ENCODE data around the gene RNF38.
"Not testable (repeated sequence)": the region's sequence is repeated elsewhere in the genome, so short reads cannot be mapped to it uniquely, and the experiment has no call there.

Gene RNF38
- total RNA-seq, result 52.3 to 88.2 (median 77.6) reads per million in 4 experiments

DNA sequence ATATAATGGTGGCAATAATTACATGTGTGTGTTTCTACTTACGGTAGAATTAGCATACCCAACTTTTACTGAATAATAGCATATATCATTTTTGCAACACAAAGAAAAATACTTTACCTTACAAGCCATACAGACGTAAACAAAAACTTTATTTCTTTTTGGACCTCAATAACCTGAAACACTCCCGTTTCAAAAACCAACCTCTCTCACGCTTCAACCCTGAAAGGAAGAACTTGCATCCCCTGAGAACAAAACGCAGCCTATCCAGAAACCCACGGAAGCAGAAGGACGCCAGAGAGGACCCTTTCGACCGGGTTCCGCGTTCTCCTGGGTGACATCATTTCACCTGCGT lies at the start of gene RNF38:
RNF38 (minus strand) TSS at position 290 of the 352 bp plus-strand sequence; CDS start at position 129, 161 bp downstream.
- peak; percentile 53 for DNase-seq

DNA sequence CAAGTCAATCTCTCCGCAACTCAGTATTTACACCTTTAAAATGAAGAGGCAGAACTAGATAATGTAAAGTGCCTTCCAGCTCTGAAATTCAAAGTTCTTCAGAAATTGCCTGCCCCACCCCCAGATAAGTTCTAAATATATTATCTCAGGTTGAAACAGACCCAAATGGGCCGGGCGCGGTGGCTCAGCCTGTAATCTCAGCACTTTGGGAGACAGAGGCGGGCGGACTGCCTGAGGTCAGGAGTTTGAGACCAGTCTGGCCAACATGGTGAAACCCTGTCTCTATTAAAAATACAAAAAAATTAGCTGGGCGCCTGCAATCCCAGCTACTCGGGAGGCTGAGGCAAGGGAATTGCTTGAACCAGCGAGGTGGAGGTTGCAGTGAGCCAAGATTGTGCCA lies 48.5 kb upstream of the RNF38 start:
- DNase-seq, result not testable (repeated sequence)

DNA sequence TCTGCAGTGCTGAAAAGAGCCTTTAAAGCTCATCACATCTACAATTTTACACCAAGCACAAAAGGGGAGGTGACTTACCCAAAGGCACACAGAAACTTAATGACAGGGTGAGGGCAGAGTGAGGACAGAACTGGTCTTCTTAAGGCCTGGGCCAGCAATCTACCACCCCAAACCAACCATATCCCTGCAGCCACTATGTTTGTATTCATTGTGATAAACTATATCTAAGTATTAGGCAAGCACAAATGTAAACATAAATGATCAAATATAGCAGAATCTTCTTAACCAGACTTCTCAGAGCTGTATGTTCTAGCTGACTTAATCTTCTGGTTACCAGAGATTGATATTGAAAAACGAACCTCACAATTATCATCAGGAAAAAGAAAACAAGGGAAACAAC lies 47.9 kb upstream of the RNF38 start:
- DNase-seq, result no peak

- not testable (repeated sequence) for DNase-seq
Measured at GRCh38 chr9:36446678-36447077, 46.6 kb upstream of the RNF38 start.

GRCh38 chr9:36445800-36446361 lies 45.8 kb upstream of the RNF38 start:
- no peak for DNase-seq

GRCh38 chr9:36444203-36444602 lies 44.1 kb upstream of the RNF38 start:
- no peak for DNase-seq

GRCh38 chr9:36443581-36443980 lies 43.5 kb upstream of the RNF38 start:
- no peak for DNase-seq

DNA sequence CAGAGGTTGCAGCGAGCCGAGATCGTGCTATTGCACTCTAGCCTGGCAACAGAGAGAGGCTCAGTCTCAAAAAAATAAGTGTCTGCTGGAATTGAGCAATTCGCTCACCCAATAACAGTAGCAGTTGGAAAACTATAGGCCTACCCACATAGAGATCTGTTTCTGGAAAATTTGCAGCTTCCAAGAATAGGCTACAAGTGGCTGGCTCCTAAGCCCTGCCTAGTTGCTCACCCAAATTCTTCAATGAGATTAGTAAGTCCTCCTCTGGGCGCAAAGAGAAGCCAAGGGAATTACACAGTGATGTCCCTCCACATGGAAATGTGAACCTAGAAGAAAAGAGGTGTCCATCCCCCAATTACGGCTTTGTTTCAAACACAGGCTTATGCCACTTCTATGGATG lies 42.6 kb upstream of the RNF38 start:
- no peak for DNase-seq

GRCh38 chr9:36441966-36442365 lies 41.9 kb upstream of the RNF38 start:
- DNase-seq, result no peak

DNA sequence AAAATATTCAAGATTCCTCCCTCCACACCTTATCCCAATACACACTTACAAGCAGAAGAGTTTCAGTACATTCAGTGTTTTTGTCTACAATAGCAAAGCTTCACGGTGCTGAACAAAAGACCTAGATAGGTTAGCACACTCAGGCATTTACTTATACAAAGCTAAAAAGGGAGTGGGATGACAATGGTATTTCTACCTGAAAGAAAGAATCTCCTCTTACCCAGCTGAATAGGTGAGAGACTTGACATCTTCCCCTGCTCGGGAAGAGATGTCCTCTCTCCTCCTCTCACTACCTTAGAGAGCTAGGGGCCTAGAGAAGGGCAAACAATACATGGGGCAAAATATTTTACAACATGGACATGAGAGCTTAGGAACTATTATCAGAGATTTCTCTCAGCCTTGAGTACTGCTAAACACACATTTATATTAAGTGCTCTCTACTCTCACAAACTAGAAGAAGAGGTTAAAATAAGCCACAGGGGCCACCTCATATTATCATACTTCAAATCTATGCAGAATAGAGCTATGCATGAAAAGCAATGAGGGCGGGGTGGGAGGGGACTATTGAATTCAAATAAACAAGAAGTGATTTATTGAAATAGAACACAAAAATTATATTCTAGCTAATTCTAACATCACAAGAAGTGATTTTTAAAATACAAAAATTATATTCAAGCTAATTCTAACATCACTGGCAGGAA lies 38.6 kb upstream of the RNF38 start:
- no peak for DNase-seq

DNA sequence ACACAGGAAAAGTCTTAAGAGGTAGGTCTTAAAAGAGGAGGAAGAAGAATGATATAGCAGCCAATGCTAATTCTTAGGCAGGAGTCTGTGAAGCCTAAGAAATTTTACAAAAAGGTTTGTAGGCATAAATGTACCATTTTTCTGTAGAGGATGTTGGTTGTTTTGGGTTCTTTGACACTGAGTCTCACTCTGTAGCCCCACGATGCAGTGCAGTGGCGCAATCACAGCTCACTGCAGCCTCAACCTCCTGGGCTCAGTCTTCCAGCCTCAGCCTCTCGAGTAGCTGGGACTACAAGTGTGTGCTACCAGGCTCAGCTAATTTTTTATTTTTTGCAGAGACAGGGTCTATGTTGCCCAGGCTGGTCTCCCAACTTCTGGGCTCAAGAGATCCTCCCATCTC lies 37.7 kb upstream of the RNF38 start:
- no peak for DNase-seq

- DNase-seq, result no peak
Measured at GRCh38 chr9:36436909-36437308, 36.8 kb upstream of the RNF38 start.

GRCh38 chr9:36433386-36433785 lies 33.3 kb upstream of the RNF38 start:
- DNase-seq, result no peak

GRCh38 chr9:36431078-36431477 lies 31.0 kb upstream of the RNF38 start:
- no peak for DNase-seq

DNA sequence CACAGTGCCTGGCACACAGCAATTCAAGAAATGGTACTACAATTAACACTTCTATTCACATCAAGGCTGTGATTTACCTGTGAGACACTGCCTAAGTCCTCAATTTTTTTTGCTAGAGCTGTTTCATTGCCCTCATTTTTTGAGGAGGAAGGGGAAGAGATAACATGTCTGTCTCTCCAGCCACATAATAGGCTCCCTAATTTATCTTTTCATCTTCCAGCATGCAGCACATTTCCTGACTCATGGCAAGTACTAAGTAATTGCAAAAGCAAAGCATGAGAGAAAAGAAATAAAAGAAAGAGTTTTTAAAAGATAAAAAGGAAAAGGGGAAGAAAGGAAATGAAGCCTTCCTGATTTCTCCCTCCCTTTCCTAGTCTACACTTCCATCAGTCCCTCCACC lies 26.9 kb upstream of the RNF38 start:
- no peak for DNase-seq

DNA sequence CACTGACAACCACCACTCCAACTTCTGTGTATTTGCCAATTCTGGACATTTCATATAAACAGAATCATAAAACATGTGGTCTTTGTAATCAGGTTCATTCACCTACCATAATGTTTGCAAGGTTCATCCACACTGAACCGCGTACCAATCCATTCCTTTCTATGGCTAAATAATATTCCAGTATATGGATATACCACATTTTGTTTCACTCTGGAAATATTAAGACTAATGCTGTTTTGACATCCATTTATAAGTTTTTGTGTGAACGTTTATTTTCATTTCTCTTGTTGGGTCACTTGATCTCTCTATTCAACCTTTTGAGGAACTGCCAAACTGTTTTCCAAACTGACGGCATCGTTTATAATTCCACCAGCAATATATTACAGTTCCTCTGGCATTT lies 26.3 kb upstream of the RNF38 start:
- no peak for DNase-seq

GRCh38 chr9:36424289-36425055 lies 24.4 kb upstream of the RNF38 start:
- no peak for DNase-seq

DNA sequence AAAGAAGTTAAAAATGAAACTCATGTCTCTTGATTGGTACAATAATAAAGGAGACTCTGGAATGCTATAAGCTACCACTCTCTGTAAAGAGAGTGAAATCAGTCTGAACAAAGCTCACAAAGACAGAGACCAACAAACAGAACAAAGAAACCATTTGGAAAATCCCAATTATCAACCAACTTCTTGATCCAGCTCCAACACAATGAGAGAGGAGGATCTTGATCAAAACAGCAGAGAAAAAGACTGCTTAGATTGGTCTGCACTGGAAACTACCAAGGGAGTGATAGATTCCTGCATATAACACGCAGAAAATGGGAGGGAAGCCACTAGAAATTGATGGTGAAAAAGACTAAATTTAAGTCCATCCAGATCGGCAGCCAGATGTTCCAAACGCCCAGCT lies 23.1 kb upstream of the RNF38 start:
- no peak for DNase-seq

DNA sequence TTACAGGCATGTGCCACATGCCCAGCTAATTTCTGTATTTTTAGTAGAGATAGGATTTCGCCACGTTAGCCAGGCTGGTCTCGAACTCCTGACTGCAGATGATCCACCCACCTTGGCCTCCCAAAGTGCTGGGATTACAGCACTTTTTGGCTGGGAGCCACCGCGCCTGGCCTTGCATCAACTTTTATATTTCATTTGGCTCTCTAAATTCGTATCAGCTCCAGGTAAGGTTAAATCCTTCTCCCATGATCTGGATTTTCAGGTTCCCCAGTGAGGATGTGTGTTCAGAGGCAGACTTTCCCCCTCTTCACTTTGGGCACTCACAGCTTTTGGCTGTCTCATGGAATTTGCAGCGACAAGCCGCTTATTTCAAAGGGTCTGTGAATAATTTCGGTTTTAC lies 16.8 kb upstream of the RNF38 start:
- no peak for DNase-seq

DNA sequence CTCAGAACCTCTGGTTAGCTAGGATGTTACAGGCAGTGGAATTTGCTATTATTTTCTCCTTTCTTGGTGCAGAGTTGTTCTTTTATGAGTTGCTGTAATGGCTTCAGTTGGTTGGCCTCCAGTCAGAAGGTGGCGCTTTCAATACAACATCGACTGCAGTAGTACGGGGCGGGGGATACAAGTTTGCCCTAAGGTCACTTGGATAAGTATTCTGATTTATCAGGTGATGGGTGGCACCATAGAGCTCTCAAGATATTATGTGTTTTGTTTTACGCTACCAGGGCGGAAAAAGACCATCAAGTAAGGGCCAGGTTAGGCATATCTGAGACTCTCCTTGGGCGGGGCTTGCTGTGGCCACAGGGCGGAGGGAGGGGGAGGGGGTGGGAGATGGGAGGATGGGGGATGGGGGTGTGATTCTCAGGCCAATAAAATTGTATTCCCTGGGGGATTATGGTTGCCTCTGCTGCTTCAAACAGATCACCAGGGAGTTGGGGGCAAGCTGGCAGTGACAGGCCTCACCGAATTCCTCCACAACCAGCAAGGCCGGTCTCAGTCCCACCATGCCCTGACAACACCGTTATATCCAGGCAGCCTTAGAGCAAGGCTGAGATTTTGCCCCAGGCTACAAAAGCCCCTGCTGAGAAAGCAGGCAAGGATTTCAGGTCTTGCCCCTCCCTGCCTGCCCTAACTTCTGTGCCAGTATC lies 15.9 kb upstream of the RNF38 start:
- no peak for DNase-seq

DNA sequence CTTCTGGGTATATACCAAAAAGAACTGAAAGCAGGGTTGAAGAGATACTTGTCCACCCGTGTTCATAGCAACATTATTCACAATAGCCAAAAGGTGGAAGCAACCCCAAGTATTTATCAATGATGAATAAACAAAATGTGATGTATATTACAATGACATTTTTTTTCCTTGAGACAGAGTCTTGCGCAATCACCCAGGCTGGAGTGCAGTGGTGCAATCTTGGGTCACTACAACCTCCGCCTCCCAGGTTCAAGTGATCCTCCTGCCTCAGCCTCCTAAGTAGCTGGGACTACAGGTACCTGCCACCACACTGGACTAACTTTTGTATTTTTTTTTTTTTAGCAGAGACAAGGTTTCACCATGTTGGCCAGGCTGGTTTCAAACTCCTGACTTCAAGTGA lies 11.3 kb upstream of the RNF38 start:
- DNase-seq, result not testable (repeated sequence)

DNA sequence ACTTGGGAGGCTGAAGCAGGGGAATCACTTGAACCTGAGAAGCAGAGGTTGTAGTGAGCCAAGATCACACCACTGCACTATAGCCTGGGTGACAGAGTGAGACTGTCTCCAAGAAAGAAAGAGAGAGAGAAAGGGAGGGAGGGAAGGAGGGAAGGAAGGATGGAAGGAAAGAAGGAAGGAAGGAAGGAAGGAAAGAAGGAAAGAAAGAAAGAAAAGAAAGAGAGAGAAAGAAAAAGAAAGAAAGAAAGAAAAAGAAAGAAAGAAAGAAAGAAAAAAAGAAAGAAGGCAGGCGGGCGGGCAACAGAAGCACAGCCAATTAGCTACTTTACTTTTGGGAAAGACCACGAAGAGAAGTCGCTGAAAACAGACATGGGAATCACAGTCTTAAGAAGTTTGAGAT lies 9.0 kb upstream of the RNF38 start:
- not testable (repeated sequence) for DNase-seq

DNA sequence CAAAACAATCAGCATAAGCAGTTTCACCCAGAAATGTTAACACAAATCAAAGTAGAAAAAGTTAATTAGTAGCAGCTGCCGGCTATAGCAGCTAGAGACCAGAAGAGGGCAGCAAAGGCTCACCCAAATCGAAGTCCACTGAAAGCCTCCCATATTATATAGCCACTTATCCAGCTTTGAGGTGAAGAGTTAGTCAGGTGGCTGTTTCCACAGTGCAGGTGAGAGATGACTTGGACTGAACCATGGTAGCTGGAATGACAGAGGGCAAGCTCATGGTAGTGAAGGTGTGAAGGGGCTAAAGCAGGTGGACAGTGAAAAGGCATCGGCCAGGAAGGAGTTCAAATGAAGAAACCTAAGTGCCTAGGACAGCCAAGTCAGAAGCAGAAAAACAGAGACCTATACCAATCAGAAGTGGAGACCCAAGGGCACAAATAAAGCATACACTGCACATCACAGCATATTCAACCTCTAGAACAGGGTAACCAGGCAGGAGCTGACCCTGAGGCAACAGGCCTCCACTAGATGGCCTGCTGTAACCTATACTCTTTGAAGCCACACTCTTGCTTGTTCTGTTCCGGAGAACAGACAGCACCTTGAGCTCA lies 7.2 kb upstream of the RNF38 start:
- DNase-seq, result peak; percentile 22
